Heart left ventricle (tissue), 13 donors: ENCODE measurements around the gene EHMT1.

Experiments
- POLR2A ChIP-seq, 2 donors: fragments of 450-650 bp; IDR thresholded peaks; one replicate each; pipeline ENCODE4 v1.6.1; 2017; ENCODE audit warnings: antibody characterized with exemption in 2 of 2, mild to moderate bottlenecking in 2 of 2, moderate library complexity in 2 of 2
- TF ChIP-seq, protein P1 (sequence below), 12 donors: fragments of 200-600 bp; sonication (generic) in 4 of 12; IDR thresholded peaks; one replicate each; pipeline versions ENCODE4 v1.5.0 to v1.8.0; 2018 to 2022; ENCODE audit warnings: antibody characterized with exemption in 12 of 12, mild to moderate bottlenecking in 5 of 12
- donor health status: ischemic (EF 13 %, LVEDD 7.1; RV severe dilation, severe dysfunction).
- donor health status: DM: no; HTN: yes; CAD: no.
- donor health status: DM: no; HTN: no; CAD: no.
- donor health status: ischemic (EF 25% LVEDD 6.9; RV normal size, moderate dysfunction).
- donor health status: ischemic (EF 25% LVEDD 5.7; RV mildly dilated, moderate dysfunction).
- donor health status: ischemic (EF 35%, LVEDD 5.7; RV mildly dilated, moderate dysfunction).
- donor health status: nonischemic (EF 11% LVEDD 7.7; RV severe dilation, severe dysfunction).
- donor health status: DM: yes; HTN: yes; CAD: no.
- donor health status: PGD.
- donor health status: ischemic (EF 29% LVEDD 5.4; RV normal size, mild dysfunction).
- donor health status: nonischemic (EF 23%, LVEDD 6.1; RV moderate dilation, normal function).

DNA sequence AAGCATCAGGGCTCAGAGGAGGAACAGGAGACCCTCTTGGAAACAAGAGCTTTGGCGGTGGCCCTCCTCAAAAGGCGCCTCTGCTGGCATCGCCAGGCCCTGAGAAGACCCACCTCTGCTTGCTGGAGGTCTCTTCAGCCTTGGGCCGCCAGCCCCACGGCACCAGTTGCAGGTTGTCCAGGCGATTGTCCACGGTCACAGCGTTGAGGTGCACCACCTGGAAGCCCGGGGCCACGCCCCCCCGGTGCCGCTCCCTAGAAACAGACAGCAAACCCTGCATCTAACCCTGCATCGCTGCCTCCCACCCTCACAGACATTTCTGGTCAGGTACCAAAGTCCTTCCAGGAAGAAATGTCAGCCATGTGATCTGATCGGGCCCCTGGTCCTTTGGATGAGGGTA is 32.0 kb upstream of the EHMT1 start:
- TF ChIP-seq POLR2A (IDR thresholded peaks at IDR 0.05) = no peak
- TF ChIP-seq, protein P1, sequence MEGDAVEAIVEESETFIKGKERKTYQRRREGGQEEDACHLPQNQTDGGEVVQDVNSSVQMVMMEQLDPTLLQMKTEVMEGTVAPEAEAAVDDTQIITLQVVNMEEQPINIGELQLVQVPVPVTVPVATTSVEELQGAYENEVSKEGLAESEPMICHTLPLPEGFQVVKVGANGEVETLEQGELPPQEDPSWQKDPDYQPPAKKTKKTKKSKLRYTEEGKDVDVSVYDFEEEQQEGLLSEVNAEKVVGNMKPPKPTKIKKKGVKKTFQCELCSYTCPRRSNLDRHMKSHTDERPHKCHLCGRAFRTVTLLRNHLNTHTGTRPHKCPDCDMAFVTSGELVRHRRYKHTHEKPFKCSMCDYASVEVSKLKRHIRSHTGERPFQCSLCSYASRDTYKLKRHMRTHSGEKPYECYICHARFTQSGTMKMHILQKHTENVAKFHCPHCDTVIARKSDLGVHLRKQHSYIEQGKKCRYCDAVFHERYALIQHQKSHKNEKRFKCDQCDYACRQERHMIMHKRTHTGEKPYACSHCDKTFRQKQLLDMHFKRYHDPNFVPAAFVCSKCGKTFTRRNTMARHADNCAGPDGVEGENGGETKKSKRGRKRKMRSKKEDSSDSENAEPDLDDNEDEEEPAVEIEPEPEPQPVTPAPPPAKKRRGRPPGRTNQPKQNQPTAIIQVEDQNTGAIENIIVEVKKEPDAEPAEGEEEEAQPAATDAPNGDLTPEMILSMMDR (IDR thresholded peaks at IDR 0.05) = no peak
